Fibroblast of villous mesenchyme (primary cell): ENCODE measurements around the gene CDH4. TPM values are rescaled to one million over a fixed set of nuclear protein-coding genes. Genes with fewer than 3 reads are reported as not detected.

ENCODE experiments used
- DNase-seq: peaks from one replicate; pipeline ENCODE4 v3.0.0-alpha.2; 2010; ENCODE audit warnings: low read depth
- H3K4me3 ChIP-seq: 2 replicates; pipeline ENCODE4 v1.5.1; 2011; ENCODE audit warnings: low read depth, mild to moderate bottlenecking, low read length
- CTCF ChIP-seq: IDR thresholded peaks from 2 replicates; pipeline ENCODE4 v1.5.1; 2012; ENCODE audit warnings: low read depth, mild to moderate bottlenecking, low read length; ENCODE audit not compliant: insufficient read depth
- total RNA-seq: library from RNA; depleted of rRNA; stranded (reverse); fragments of >200 nt; gene quantifications from 2 replicates; pipeline ENCODE4 v1.2.3, GENCODE V29; 2012

The CDH4 gene
- total RNA-seq, 1 donor: 1.7 TPM

- DNase-seq: no peak
- TF ChIP-seq CTCF: no peak
- H3K4me3 ChIP-seq: no peak overlapping the region
Observed at GRCh38 chr20:61590236-61590635, 338.2 kb downstream of the CDH4 start.

- no peak overlapping the region for H3K4me3 ChIP-seq
- no peak for DNase-seq
- no peak for TF ChIP-seq CTCF
Observed at GRCh38 chr20:61593516-61593915, 341.5 kb downstream of the CDH4 start.

GRCh38 chr20:61594198-61594597 lies 342.1 kb downstream of the CDH4 start:
- no peak for TF ChIP-seq CTCF
- no peak for DNase-seq
- H3K4me3 ChIP-seq: no peak overlapping the region

- no peak overlapping the region for H3K4me3 ChIP-seq
- TF ChIP-seq CTCF: no peak
- no peak for DNase-seq
Observed at GRCh38 chr20:61595216-61595615, 343.2 kb downstream of the CDH4 start.

GRCh38 chr20:61596687-61597330 lies 344.7 kb downstream of the CDH4 start:
- DNase-seq: peak; percentile 3
- TF ChIP-seq CTCF: no peak
- no peak overlapping the region for H3K4me3 ChIP-seq

GRCh38 chr20:61597996-61598395 lies 345.9 kb downstream of the CDH4 start:
- DNase-seq: no peak
- TF ChIP-seq CTCF: no peak
- no peak overlapping the region for H3K4me3 ChIP-seq

GRCh38 chr20:61598586-61598985 lies 346.5 kb downstream of the CDH4 start:
- DNase-seq: no peak
- H3K4me3 ChIP-seq: no peak overlapping the region
- no peak for TF ChIP-seq CTCF
